ENCODE results near the gene RERE. TPM values are rescaled to one million over a fixed set of nuclear protein-coding genes. Genes with fewer than 3 reads are reported as not detected.
A peak's percentile ranks its signal among the peaks of the same experiment; 100 is the strongest.
"Not testable (repeated sequence)": the region's sequence is repeated elsewhere in the genome, so short reads cannot be mapped to it uniquely, and the experiment has no call there.

The RERE gene
- total RNA-seq, 1 experiment from 2014 or later = 20.0 TPM

- DNase-seq (ENCODE audit: low read depth, low spot score) = no peak
- in situ Hi-C loops (cut with HindIII; ENCODE audit: low pct_unique_long_range_greater_than_20kb, low sequenced_read_pairs) = no loop called here
These were observed 218.7 kb downstream of the RERE start for GRCh38 chr1:8598783-8599182.

GRCh38 chr1:8598060-8598724 lies 219.2 kb downstream of the RERE start:
- peak; percentile 50 for DNase-seq (ENCODE audit: low read depth, low spot score)
- in situ Hi-C loops (cut with HindIII; ENCODE audit: low pct_unique_long_range_greater_than_20kb, low sequenced_read_pairs) = no loop called here

- no peak for DNase-seq (ENCODE audit: low read depth, low spot score)
- in situ Hi-C loops (cut with HindIII; ENCODE audit: low pct_unique_long_range_greater_than_20kb, low sequenced_read_pairs) = no loop called here
These were observed 220.0 kb downstream of the RERE start for GRCh38 chr1:8597455-8597854.

GRCh38 chr1:8595941-8596340 lies 221.5 kb downstream of the RERE start:
- DNase-seq (ENCODE audit: low read depth, low spot score) = no peak
- in situ Hi-C loops (cut with HindIII; ENCODE audit: low pct_unique_long_range_greater_than_20kb, low sequenced_read_pairs) = no loop called here

GRCh38 chr1:8595332-8595731 lies 222.1 kb downstream of the RERE start:
- no peak for DNase-seq (ENCODE audit: low read depth, low spot score)
- in situ Hi-C loops (cut with HindIII; ENCODE audit: low pct_unique_long_range_greater_than_20kb, low sequenced_read_pairs) = no loop called here

- DNase-seq (ENCODE audit: low read depth, low spot score); in situ Hi-C loops (cut with HindIII; ENCODE audit: low pct_unique_long_range_greater_than_20kb, low sequenced_read_pairs): not testable (repeated sequence)
These were observed 224.1 kb downstream of the RERE start for GRCh38 chr1:8593292-8593691.

GRCh38 chr1:8591569-8591968 lies 225.9 kb downstream of the RERE start:
- in situ Hi-C loops (cut with HindIII; ENCODE audit: low pct_unique_long_range_greater_than_20kb, low sequenced_read_pairs) = no loop called here
- DNase-seq (ENCODE audit: low read depth, low spot score) = no peak

- in situ Hi-C loops (cut with HindIII; ENCODE audit: low pct_unique_long_range_greater_than_20kb, low sequenced_read_pairs) = no loop called here
These were observed 226.6 kb downstream of the RERE start for GRCh38 chr1:8590721-8591351.

GRCh38 chr1:8589571-8589970 lies 227.9 kb downstream of the RERE start:
- DNase-seq (ENCODE audit: low read depth, low spot score) = no peak
- in situ Hi-C loops (cut with HindIII; ENCODE audit: low pct_unique_long_range_greater_than_20kb, low sequenced_read_pairs) = no loop called here

More at GRCh38 chr1:8590721-8591351, 226.6 kb downstream of the RERE start:
- DNase-seq (ENCODE audit: low read depth, low spot score) = no peak

GRCh38 chr1:8587784-8588183 lies 229.7 kb downstream of the RERE start:
- no peak for DNase-seq (ENCODE audit: low read depth, low spot score)
- in situ Hi-C loops (cut with HindIII; ENCODE audit: low pct_unique_long_range_greater_than_20kb, low sequenced_read_pairs) = no loop called here

GRCh38 chr1:8586438-8586837 lies 231.0 kb downstream of the RERE start:
- DNase-seq (ENCODE audit: low read depth, low spot score) = no peak
- in situ Hi-C loops (cut with HindIII; ENCODE audit: low pct_unique_long_range_greater_than_20kb, low sequenced_read_pairs) = no loop called here

GRCh38 chr1:8584316-8584715 lies 233.1 kb downstream of the RERE start:
- in situ Hi-C loops (cut with HindIII; ENCODE audit: low pct_unique_long_range_greater_than_20kb, low sequenced_read_pairs) = no loop called here
- no peak for DNase-seq (ENCODE audit: low read depth, low spot score)

- no peak for DNase-seq (ENCODE audit: low read depth, low spot score)
- in situ Hi-C loops (cut with HindIII; ENCODE audit: low pct_unique_long_range_greater_than_20kb, low sequenced_read_pairs) = no loop called here
These were observed 234.4 kb downstream of the RERE start for GRCh38 chr1:8583031-8583430.

GRCh38 chr1:8580566-8580965 lies 236.9 kb downstream of the RERE start:
- no peak for DNase-seq (ENCODE audit: low read depth, low spot score)
- in situ Hi-C loops (cut with HindIII; ENCODE audit: low pct_unique_long_range_greater_than_20kb, low sequenced_read_pairs) = no loop called here

GRCh38 chr1:8578936-8579335 lies 238.5 kb downstream of the RERE start:
- DNase-seq (ENCODE audit: low read depth, low spot score) = no peak
- in situ Hi-C loops (cut with HindIII; ENCODE audit: low pct_unique_long_range_greater_than_20kb, low sequenced_read_pairs) = no loop called here

- DNase-seq (ENCODE audit: low read depth, low spot score) = no peak
- in situ Hi-C loops (cut with HindIII; ENCODE audit: low pct_unique_long_range_greater_than_20kb, low sequenced_read_pairs) = no loop called here
These were observed 239.1 kb downstream of the RERE start for GRCh38 chr1:8578132-8578877.

GRCh38 chr1:8574985-8575384 lies 242.5 kb downstream of the RERE start:
- no peak for DNase-seq (ENCODE audit: low read depth, low spot score)
- in situ Hi-C loops (cut with HindIII; ENCODE audit: low pct_unique_long_range_greater_than_20kb, low sequenced_read_pairs) = no loop called here

GRCh38 chr1:8572106-8572505 lies 245.3 kb downstream of the RERE start:
- in situ Hi-C loops (cut with HindIII; ENCODE audit: low pct_unique_long_range_greater_than_20kb, low sequenced_read_pairs) = no loop called here
- no peak for DNase-seq (ENCODE audit: low read depth, low spot score)
